GM04503 (cell line): ENCODE results near the gene OLIG3.

Source experiments
- DNase-seq: peaks from one replicate; pipeline ENCODE4 v3.0.0-alpha.2; 2012; ENCODE audit warnings: low read depth

The OLIG3 gene

GRCh38 chr6:137494281-137494987 is at the start of gene OLIG3:
TSS of gene OLIG3 (minus strand) at chr6:137494394. CDS start at chr6:137494170, 224 bp downstream.
- no peak for DNase-seq

- DNase-seq = no peak
Observed at GRCh38 chr6:137543114-137543513, 48.9 kb upstream of the OLIG3 start.

DNA sequence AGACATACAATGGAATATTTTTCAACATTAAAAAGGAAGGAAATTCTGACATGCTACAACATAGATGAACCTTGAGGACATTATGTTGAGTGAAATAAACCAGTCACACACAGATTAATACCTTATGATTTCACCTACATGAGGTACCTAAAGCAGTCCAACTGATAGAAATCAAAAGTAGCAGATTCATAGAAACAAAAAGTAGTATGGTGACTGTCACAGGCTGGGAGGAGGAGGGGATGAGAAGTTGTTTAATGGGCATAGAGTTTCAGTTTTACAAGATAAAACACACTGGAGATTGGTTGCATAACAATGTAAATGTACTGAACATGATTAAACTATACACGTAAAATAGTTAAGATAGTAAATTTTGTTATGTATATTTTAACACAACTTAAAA is 48.5 kb upstream of the OLIG3 start:
- DNase-seq = no peak

- DNase-seq = no peak
Observed at GRCh38 chr6:137541534-137542063, 47.4 kb upstream of the OLIG3 start.

DNA sequence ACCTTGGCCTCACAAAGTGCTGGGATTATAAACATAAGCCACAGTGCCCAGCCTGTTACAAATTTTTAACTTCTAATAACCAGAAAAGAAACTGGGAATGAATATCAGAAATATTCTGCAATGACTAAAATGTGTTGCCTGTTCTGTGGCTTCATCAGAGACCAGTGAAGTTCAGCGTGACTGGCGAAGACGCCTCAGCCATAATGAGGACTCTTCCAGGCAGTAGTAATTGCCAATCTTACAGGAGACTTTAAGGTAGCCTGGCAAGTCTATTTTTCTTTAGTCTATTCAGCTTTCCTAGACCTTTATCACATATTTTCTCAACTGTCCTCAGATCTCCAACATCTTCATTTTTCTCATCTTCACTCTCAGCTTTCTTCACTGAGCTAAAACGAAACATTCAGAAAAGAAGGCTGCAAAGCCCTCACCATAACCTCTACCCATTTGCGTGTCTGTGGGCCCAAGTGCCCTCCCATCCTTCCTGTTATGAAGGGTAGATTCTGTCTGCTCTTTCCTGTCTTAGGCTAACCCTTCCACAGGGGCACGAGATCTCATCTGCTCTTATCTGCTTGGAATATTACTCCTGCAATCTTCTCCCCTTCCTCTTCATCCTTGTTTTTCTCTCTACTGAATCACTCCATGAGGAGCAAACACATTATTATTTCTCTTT is 42.0 kb upstream of the OLIG3 start:
- DNase-seq = no peak

- no peak for DNase-seq
Observed at GRCh38 chr6:137531376-137532092, 37.3 kb upstream of the OLIG3 start.

GRCh38 chr6:137530404-137530803 is 36.2 kb upstream of the OLIG3 start:
- no peak for DNase-seq

DNA sequence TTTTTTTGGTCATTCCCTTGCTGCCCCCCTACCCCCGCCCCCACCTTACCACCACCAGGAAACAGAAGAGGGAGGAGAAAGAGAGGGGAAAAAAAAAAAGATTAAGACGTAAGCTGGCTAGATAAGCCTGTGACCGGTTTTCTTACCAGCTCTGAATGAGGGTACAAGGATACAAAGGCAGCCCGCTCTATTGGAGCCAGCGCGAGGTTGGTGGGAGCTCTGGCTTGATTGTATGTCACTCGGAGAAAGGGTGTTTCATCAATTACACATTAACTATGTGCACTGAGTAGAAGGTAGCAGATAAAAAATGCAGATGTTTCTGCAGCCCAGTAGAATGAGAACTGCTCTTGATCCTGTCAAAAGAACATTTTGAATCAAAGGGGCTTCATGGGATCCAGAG is 28.6 kb upstream of the OLIG3 start:
- no peak for DNase-seq

- DNase-seq = no peak
Observed at GRCh38 chr6:137522198-137522798, 28.1 kb upstream of the OLIG3 start.

- no peak for DNase-seq
Observed at GRCh38 chr6:137520520-137520919, 26.3 kb upstream of the OLIG3 start.

GRCh38 chr6:137519629-137520176 is 25.5 kb upstream of the OLIG3 start:
- no peak for DNase-seq

DNA sequence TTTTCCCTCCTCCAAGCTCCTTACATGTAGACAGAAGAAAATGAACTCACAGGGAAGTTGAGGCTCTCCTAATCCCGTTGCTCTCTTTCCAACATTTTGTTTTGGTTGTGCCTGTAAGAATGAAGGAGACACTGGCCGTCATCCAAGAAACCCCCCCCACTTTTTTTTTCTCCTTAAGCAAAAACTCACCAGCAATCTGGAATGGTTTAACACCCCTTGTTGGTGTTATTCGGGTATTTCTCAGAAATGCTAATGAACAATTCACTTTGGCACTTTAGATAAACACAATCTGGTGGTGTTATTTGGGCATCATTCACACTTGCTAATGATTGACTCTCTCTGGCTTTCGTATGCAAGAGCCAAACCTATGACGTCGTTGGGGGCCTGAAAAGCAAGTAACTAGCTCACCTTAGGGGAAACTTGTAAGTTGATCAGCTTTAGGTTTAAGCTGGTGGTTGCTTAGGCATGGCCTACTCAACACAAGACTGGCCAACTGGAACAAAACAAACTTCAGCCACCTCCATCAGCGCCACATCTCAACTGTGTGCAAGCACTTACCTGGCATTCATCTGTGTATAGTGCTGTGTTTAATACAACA is 24.3 kb upstream of the OLIG3 start:
- DNase-seq = no peak

DNA sequence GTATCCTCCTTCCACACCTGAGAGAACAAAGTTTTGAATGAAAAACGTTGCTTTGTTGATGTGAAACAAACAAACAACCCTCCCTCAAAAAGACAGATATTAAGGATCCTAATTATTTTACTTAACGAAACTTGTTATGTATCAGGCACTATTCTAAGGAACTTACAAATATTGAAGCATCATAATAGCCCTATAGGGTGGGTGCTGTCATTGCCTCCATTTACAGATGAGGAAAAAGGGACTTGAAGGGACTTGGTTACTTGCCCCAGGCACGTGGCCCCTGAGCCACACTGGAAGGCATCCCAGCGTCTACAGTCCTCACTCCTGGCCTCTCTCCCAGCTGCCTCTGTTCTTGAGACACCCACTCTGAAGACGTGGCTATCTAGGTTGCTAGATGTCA is 20.2 kb upstream of the OLIG3 start:
- no peak for DNase-seq

DNA sequence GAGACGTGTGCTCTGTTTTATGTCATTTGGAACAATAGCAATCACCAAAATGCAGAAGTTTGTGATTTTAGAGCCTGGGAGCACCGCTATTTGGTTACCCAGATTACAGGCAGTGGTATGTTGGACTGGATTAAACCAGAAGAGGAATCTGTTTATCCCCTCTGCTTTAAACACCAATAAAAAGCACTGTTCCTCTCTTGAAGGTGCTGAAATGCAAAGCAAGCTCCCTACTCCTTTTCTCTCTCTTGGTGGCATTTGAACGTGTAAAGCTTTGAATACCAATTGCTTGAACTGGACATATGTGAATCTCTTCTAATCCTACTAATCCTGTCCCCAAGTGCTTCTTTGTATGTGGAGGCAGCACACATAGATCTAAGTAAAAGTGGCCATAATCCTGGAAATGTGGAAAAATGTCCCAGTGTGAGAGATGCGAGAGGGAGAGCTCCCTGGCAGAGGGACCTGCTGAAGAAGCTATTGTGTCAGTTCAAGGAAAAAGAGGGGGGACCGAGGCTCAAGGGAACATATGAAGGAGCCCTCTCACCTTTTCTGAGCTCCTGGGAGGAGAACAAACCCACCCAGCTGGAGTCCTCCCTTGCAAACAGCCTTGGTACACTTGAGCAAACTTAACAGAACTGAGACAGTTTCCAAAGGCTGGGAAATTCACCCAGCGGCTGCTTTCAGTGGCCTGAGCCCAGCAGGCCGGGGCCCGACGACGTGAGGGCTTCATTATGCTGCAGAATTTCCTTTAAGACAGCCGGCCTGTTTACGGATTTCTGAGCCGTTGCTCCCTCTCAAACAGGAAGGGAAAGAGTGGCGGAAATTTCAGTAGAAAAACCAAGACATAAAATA is 18.8 kb upstream of the OLIG3 start:
- DNase-seq = no peak

- DNase-seq = no peak
Observed at GRCh38 chr6:137510923-137511322, 16.7 kb upstream of the OLIG3 start.

DNA sequence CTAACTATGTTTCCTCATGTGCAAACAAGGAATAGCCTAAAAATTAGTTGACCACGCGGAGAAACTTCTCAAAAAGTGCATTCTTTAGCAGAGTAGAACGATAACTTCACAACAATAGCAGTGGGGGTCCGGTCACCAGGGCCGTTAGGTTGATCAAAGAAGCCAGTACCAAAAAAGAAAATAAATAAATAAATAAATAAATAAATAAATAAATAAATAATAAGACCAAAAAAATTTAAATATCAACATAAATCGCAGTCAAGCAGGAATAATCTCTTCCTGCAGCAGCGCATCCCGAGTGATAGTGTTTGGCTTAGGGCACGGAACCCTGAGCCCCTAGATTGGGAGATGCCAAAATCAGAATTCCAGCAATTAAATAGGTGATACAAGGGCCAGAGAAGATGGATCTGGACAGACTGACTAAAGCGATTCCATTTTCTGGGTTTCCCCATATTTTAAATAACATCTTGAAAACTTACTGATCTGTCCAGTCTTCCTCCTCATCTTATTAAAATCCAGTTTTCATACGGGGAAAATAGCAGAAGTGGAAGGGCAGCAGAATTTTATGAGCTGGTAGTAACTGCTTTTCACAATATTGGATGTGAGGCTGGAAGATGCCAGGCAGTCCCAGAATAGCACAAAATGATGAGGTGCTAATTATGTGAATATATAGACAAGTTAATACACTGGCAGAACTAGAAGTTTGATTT is 4.4 kb upstream of the OLIG3 start:
- no peak for DNase-seq

DNA sequence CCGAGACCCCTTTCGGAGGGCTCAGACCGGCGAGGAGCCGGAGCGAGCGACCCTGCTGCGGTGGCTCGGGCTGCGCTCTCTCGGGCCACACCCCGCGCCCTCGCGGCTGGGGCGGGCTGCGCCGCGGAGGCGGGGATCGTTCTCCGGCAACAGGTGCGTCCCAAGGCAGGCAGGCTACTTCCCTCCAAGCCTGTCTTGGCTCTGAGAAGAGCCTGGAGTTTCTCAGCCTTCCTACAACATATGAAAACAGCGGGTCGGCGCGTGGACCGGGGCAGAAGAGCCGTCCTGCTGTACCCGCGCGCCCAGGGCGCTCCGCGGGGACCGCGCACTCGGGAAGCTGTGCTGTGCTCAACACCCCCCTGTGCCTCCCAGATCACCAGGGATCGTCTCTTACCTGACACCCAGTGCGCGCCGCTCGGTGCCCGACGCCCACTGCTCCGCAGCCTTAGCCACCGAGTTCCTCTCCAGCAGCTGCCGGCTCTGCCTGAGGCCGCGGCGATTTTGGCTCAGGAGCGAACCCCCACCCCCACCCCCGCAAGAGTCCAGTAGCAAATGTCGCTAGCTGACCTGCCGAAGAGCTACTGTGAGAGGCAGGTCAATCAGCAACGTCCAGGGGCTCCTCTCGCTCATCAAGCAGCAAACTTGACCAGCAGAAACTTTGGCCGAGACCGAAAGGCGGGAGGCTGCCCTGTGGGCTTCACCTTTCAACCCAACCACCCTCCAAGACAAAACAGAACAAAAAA is 3.7 kb upstream of the OLIG3 start:
- no peak for DNase-seq

DNA sequence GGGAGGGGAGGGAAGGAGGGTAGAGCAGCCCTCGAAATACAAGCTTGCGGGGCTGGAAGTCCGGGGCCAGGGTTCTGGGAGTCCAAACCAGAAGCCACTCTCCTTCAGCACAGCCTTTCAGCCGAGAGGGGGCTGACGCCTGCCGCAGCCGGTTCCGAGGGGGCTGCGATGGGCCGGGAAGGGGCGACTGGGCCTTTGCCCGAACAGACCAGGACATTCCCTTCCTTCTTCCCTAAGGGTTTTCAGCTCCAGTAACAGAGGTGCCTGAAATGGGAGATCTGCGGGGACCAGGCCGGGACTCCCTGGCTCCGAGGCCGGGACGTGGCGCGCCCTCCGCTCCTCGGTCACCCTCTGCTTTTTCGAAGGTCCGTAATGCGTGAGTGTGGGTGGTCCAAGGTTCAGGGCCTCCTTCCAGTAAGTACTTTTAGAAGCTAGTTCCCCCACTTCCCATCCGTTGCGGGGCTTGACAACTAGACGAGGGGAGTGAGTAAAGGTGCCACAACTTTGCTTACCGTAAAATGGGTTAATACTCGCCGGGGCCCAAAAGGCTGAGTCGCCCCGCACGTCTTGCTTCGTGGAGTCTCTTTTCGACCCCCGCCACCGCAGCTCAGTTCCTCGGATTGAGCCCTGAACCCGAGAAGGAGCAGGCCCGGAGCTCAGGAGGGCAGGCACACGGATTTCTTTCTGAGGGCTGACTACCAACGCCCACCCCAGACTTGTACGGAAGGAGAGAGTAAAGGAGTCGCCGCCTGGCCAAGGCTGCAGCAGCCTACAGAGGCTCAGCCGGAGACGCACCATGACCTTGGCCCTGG is 2.9 kb upstream of the OLIG3 start:
- no peak for DNase-seq

DNA sequence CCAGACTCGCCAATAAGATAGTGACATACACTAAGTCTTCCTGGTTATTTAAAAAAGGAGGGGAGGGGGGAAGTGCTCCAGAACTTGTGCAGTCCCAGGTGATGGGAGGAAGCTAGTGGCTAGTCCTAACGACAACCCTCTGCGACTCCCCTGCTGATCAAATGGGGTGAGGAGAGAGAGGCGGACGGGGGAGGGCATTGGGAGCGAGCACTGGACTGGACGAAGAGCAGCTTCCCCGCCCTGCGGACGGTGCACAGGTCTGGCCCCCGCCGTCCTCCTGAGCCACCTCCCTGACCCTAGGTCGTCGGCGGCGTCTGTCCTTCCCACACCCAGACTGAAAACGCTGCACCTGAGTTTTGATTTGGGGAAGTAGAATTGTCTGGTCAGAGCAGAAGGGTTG is 2.2 kb upstream of the OLIG3 start:
- DNase-seq = no peak
